Measurements from ENCODE around the gene NAV1. TPM values are rescaled to one million over a fixed set of nuclear protein-coding genes. Genes with fewer than 3 reads are reported as not detected.

Gene NAV1
- total and polyA plus RNA-seq, 9 of the 15 experiments (the other 6 are each of a cell fraction or from before 2014, with no cell fraction given), result 0.91 to 16.8 (median 3.2) TPM

- no peak for TF ChIP-seq ZBTB49 (CRISPR knock-in tag; IDR thresholded peaks at IDR 0.05; ENCODE audit: borderline replicate concordance)
- no peak for TF ChIP-seq SNIP1 (IDR thresholded peaks at IDR 0.05; ENCODE audit: low read depth)
- TF ChIP-seq TFAM (CRISPR knock-in tag; conservative IDR thresholded peaks at IDR 0.05), result no peak
- TF ChIP-seq MCM2 (IDR thresholded peaks at IDR 0.05; ENCODE audit: low read depth), result no peak
- no peak for TF ChIP-seq FOXK1 (CRISPR knock-in tag; IDR thresholded peaks at IDR 0.05; ENCODE audit: borderline replicate concordance)
- no peak for TF ChIP-seq ZNF263 (CRISPR knock-in tag; IDR thresholded peaks at IDR 0.05; ENCODE audit: borderline replicate concordance)
- TF ChIP-seq POLR2A (conservative IDR thresholded peaks at IDR 0.05), result no peak
- peak; percentile 32; the same call in 1 of the 2 replicates for TF ChIP-seq CBX1 (IDR thresholded peaks at IDR 0.05; ENCODE audit: low read depth)
- no peak for TF ChIP-seq CEBPB (tag; IDR thresholded peaks at IDR 0.05)
- no peak for TF ChIP-seq ZNF232 (CRISPR knock-in tag; IDR thresholded peaks at IDR 0.05)
- TF ChIP-seq KLF6 (CRISPR knock-in tag; IDR thresholded peaks at IDR 0.05; ENCODE audit: borderline replicate concordance), result no peak
- TF ChIP-seq, protein P1, sequence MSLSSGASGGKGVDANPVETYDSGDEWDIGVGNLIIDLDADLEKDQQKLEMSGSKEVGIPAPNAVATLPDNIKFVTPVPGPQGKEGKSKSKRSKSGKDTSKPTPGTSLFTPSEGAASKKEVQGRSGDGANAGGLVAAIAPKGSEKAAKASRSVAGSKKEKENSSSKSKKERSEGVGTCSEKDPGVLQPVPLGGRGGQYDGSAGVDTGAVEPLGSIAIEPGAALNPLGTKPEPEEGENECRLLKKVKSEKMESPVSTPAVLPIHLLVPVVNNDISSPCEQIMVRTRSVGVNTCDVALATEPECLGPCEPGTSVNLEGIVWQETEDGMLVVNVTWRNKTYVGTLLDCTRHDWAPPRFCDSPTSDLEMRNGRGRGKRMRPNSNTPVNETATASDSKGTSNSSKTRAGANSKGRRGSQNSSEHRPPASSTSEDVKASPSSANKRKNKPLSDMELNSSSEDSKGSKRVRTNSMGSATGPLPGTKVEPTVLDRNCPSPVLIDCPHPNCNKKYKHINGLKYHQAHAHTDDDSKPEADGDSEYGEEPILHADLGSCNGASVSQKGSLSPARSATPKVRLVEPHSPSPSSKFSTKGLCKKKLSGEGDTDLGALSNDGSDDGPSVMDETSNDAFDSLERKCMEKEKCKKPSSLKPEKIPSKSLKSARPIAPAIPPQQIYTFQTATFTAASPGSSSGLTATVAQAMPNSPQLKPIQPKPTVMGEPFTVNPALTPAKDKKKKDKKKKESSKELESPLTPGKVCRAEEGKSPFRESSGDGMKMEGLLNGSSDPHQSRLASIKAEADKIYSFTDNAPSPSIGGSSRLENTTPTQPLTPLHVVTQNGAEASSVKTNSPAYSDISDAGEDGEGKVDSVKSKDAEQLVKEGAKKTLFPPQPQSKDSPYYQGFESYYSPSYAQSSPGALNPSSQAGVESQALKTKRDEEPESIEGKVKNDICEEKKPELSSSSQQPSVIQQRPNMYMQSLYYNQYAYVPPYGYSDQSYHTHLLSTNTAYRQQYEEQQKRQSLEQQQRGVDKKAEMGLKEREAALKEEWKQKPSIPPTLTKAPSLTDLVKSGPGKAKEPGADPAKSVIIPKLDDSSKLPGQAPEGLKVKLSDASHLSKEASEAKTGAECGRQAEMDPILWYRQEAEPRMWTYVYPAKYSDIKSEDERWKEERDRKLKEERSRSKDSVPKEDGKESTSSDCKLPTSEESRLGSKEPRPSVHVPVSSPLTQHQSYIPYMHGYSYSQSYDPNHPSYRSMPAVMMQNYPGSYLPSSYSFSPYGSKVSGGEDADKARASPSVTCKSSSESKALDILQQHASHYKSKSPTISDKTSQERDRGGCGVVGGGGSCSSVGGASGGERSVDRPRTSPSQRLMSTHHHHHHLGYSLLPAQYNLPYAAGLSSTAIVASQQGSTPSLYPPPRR (CRISPR knock-in tag; IDR thresholded peaks at IDR 0.05; ENCODE audit: borderline replicate concordance), result no peak
- TF ChIP-seq CAMTA2 (CRISPR knock-in tag; conservative IDR thresholded peaks at IDR 0.05), result no peak
- no peak for TF ChIP-seq MBD2 (IDR thresholded peaks at IDR 0.05; ENCODE audit: borderline replicate concordance, low read depth)
- no peak for TF ChIP-seq HMG20A (CRISPR knock-in tag; conservative IDR thresholded peaks at IDR 0.05)
- peak in 1 of 2 experiments; percentile 30; a peak in 3 of 4 replicates for TF ChIP-seq RAD21 (CRISPR knock-in tag; conservative IDR thresholded peaks at IDR 0.05 in 1 of 2, IDR thresholded peaks at IDR 0.05 in 1 of 2)
- no peak for TF ChIP-seq MITF (IDR thresholded peaks at IDR 0.05)
- no peak for TF ChIP-seq STAG1 (CRISPR knock-in tag; IDR thresholded peaks at IDR 0.05; ENCODE audit: borderline replicate concordance)
- no peak for TF ChIP-seq NCOA4 (IDR thresholded peaks at IDR 0.05; ENCODE audit: partially characterized antibody)
- 0 out of 2 replicates have a peak, but pooled peaks have one; percentile 56 for TF ChIP-seq ZNF24 (IDR thresholded peaks at IDR 0.05)
Observed at GRCh38 chr1:201551877-201552731, 13.2 kb downstream of the NAV1 start (continued).

Measured in K562 (cell line).